Heart left ventricle (tissue), 16 donors: ENCODE results near the gene INHBE. TPM values are rescaled to one million over a fixed set of nuclear protein-coding genes. Genes with fewer than 3 reads are reported as not detected.

Experiments used
- ATAC-seq, 4 donors: fragments of 200-7000 bp; cut with Tn5 transposase; one replicate each; pipeline ENCODE4 v1.9.1; 2020 to 2022; ENCODE audit warnings: moderate library complexity in 4 of 4, mild to moderate bottlenecking in 3 of 4, moderate number of reproducible peaks in 1 of 4
- DNase-seq, 5 donors: peaks; one replicate each; pipeline ENCODE4 v3.0.0-alpha.2; 2020
- H3K27ac ChIP-seq, 12 donors: fragments of 200-600 bp; sonication (generic) in 4 of 12; one replicate each; pipeline versions ENCODE4 v1.5.0 to v1.8.0; 2016 to 2022; ENCODE audit warnings: mild to moderate bottlenecking in 2 of 12
- H3K27me3 ChIP-seq, 9 donors: fragments of 200-600 bp; sonication (generic) in 2 of 9; one replicate each; pipeline versions ENCODE4 v1.5.1 to v1.8.0; 2016 to 2022; ENCODE audit warnings: mild to moderate bottlenecking in 3 of 9
- H3K36me3 ChIP-seq, 9 donors: fragments of 200-600 bp; sonication (generic) in 2 of 9; one replicate each; pipeline versions ENCODE4 v1.5.0 to v1.8.0; 2018 to 2022; ENCODE audit warnings: mild to moderate bottlenecking in 2 of 9
- H3K4me1 ChIP-seq, 12 donors: fragments of 200-600 bp; sonication (generic) in 4 of 12; one replicate each; pipeline versions ENCODE4 v1.5.0 to v1.8.0; 2016 to 2022; ENCODE audit warnings: mild to moderate bottlenecking in 3 of 12
- H3K4me3 ChIP-seq, 12 donors: fragments of 200-600 bp; sonication (generic) in 4 of 12; one replicate each; pipeline versions ENCODE4 v1.5.0 to v1.8.0; 2017 to 2022; ENCODE audit warnings: mild to moderate bottlenecking in 9 of 12, moderate library complexity in 4 of 12
- H3K9me3 ChIP-seq, 12 donors: fragments of 200-600 bp; sonication (generic) in 4 of 12; one replicate each; pipeline versions ENCODE4 v1.5.0 to v1.8.0; 2016 to 2022; ENCODE audit warnings: mild to moderate bottlenecking in 1 of 12
- POLR2A ChIP-seq, 2 donors: fragments of 450-650 bp; IDR thresholded peaks; one replicate each; pipeline ENCODE4 v1.6.1; 2017; ENCODE audit warnings: antibody characterized with exemption in 2 of 2, mild to moderate bottlenecking in 2 of 2, moderate library complexity in 2 of 2
- WGBS, 4 donors: extraction: QIAGEN DNeasy Blood & Tissue Kit in 2 of 4; methylation state at CpG; one replicate each; pipeline versions ENCODE4 v1.1.5 to v1.1.7; 2013 to 2018; 5-methylcytosine and 5-hydroxymethylcytosine counted together
- intact Hi-C, 10 donors: fragments of 100-400 bp; cut with DNase I; formaldehyde crosslinking; loops; one replicate each; pipeline versions ENCODE4 v1.11.1 to v1.14.2; 2022
- polyA plus RNA-seq, 2 donors: library from polyadenylated mRNA; stranded (reverse); fragments of 200-250 nt; gene quantifications; one replicate each; pipeline ENCODE4 v1.2.3, GENCODE V29; 2013
- total RNA-seq, 9 donors: library from RNA; depleted of rRNA in 2 of 9; stranded (reverse); fragments of >200 nt in 2 of 9; fragmentation: NEBNext Ultra II Directional in 3 of 9; extraction: Animal tissue kit (Norgen Biotek cat#: 25700) in 3 of 9; gene quantifications; one replicate each; pipeline versions ENCODE4 v1.1.0 to v1.2.4, GENCODE V29; 2016 to 2023
- TF ChIP-seq, protein P1 (sequence below), 12 donors: fragments of 200-600 bp; sonication (generic) in 4 of 12; IDR thresholded peaks; one replicate each; pipeline versions ENCODE4 v1.5.0 to v1.8.0; 2018 to 2022; ENCODE audit warnings: antibody characterized with exemption in 12 of 12, mild to moderate bottlenecking in 5 of 12
- donor health status: ischemic (EF 13 %, LVEDD 7.1; RV severe dilation, severe dysfunction).
- donor health status: healthy with polysubstance abuse.
- donor health status: DM: no; HTN: yes; CAD: no.
- donor health status: DM: no; HTN: no; CAD: no.
- donor health status: ischemic (EF 25% LVEDD 6.9; RV normal size, moderate dysfunction).
- donor health status: ischemic (EF 25% LVEDD 5.7; RV mildly dilated, moderate dysfunction).
- donor health status: healthy.
- donor health status: DM: yes; HTN: yes; CAD: no.
- donor health status: ischemic (EF 35%, LVEDD 5.7; RV mildly dilated, moderate dysfunction).
- donor health status: nonischemic (EF 11% LVEDD 7.7; RV severe dilation, severe dysfunction).
- donor health status: DM: yes; HTN: yes; CAD: no.
- donor health status: PGD.
- donor health status: ischemic (EF 29% LVEDD 5.4; RV normal size, mild dysfunction).
- donor health status: nonischemic (EF 23%, LVEDD 6.1; RV moderate dilation, normal function).

INHBE gene
- total and polyA plus RNA-seq, 11 donors = 0.03 to 0.64 TPM; not detected in 9

DNA sequence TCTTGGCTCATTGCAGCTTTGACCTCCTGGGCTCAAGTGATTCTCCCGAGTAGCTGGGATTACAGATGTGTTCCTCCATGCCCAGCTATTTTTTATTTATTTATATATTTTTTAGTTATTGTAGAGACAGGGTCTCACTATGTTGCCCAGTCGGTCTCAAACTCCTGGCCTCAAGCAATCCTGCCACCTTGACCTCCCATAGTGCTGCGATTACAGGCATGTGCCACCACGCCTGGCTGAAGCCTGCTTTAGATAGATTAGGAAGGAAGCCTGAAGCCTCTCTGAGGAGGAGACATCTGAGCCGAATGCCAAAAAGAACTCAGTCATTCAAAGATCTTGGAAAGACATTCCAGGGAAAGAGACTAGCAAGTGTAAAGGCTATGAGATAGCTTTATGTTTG lies 10.4 kb upstream of the INHBE start:
- DNase-seq (no peak), ATAC-seq (no peak)
- no peaks in the 10 kb centered on the region for H3K36me3 ChIP-seq
- 74 to 79% (median 77%) methylated on average over 5 of the region's 5 CpGs for WGBS, 4 donors
- TF ChIP-seq POLR2A (IDR thresholded peaks at IDR 0.05) = no peak
- TF ChIP-seq, protein P1, sequence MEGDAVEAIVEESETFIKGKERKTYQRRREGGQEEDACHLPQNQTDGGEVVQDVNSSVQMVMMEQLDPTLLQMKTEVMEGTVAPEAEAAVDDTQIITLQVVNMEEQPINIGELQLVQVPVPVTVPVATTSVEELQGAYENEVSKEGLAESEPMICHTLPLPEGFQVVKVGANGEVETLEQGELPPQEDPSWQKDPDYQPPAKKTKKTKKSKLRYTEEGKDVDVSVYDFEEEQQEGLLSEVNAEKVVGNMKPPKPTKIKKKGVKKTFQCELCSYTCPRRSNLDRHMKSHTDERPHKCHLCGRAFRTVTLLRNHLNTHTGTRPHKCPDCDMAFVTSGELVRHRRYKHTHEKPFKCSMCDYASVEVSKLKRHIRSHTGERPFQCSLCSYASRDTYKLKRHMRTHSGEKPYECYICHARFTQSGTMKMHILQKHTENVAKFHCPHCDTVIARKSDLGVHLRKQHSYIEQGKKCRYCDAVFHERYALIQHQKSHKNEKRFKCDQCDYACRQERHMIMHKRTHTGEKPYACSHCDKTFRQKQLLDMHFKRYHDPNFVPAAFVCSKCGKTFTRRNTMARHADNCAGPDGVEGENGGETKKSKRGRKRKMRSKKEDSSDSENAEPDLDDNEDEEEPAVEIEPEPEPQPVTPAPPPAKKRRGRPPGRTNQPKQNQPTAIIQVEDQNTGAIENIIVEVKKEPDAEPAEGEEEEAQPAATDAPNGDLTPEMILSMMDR (IDR thresholded peaks at IDR 0.05) = no peak
- H3K27ac ChIP-seq = no peak overlapping the region
- no peak overlapping the region for H3K4me3 ChIP-seq
- no peaks in the 10 kb centered on the region for H3K4me1 ChIP-seq
- intact Hi-C loops = no loop called here
- peaks cover 0 to 12% (median 0%) of the 10 kb centered on the region in 12 donors for H3K9me3 ChIP-seq
- H3K27me3 ChIP-seq = no peaks in the 10 kb centered on the region

DNA sequence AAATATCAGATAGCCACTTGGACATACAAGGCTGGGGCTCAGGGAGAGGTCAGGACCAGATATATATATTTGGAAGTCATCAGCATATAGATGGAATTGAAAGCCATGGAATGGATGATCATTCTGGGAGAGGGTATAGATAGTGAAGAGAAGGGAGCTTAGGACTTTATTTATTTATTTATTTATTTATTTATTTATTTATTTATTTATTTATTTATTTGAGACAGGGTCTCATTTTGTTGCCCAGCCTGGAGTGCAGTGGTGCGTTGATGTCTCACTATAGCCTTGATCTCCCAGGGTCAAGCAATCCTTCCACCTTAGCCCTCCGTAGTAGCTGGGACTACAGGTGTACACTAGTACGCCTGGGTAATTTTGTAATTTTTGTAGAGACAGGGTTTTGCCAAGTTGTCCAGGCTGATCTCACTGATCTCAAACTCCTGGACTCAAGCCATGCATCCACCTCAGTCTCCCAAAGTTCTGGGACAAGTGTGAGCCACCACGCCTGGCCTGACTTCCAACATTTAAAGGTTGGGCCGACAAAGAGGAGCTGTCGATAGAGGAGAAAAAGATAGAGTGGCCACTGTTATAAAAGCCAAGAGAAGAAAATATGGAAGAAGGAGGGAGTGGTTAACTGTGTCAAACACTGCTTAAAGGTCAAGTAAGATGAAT lies 8.7 kb upstream of the INHBE start:
- Histone ChIP-seq H3K27me3 (no peaks in the 10 kb centered on the region), H3K9me3 (peaks cover 0 to 8% (median 0%) of the 10 kb centered on the region in 12 donors), H3K27ac (no peak overlapping the region), H3K4me3 (no peak overlapping the region), H3K4me1 (peaks cover 0 to 5% (median 0%) of the 10 kb centered on the region in 12 donors), H3K36me3 (no peaks in the 10 kb centered on the region)
- TF ChIP-seq POLR2A (IDR thresholded peaks at IDR 0.05) = no peak
- TF ChIP-seq, protein P1 (IDR thresholded peaks at IDR 0.05) = no peak
- DNase-seq (no peak), ATAC-seq (no peak)
- intact Hi-C loops = no loop called here
- WGBS, 4 donors = 96 to 98% (median 96%) methylated on average over 6 of the region's 6 CpGs

DNA sequence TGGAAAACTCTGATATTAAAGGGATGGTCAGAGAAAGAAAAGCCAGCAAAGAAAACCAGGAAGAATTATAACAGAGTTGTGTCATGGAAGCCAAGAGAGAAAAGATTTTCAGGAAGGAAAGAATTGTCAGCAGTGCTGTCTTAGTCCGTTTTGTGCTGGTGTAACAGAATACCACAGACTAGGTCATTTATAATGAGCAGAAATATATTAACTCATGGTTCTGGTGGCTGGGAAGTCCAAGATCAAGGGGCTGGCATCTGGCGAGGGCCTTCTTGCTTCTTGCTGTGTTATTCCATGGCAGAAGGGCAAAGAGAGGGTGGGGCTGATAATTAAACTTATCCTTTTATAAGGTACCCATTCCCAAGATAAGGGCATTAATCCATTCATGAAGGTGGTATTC lies 6.4 kb upstream of the INHBE start:
- DNase-seq (no peak), ATAC-seq (no peak)
- Histone ChIP-seq H3K27me3 (no peaks in the 10 kb centered on the region), H3K36me3 (no peaks in the 10 kb centered on the region), H3K9me3 (peaks cover 0 to 5% (median 0%) of the 10 kb centered on the region in 12 donors), H3K4me3 (no peak overlapping the region), H3K27ac (no peak overlapping the region), H3K4me1 (peaks cover 0 to 21% (median 11%) of the 10 kb centered on the region in 12 donors)
- WGBS, 4 donors = 84 to 93% (median 92%) methylated on average over 2 of the region's 2 CpGs
- TF ChIP-seq, protein P1 (IDR thresholded peaks at IDR 0.05) = no peak
- no peak for TF ChIP-seq POLR2A (IDR thresholded peaks at IDR 0.05)
- intact Hi-C loops = no loop called here

DNA sequence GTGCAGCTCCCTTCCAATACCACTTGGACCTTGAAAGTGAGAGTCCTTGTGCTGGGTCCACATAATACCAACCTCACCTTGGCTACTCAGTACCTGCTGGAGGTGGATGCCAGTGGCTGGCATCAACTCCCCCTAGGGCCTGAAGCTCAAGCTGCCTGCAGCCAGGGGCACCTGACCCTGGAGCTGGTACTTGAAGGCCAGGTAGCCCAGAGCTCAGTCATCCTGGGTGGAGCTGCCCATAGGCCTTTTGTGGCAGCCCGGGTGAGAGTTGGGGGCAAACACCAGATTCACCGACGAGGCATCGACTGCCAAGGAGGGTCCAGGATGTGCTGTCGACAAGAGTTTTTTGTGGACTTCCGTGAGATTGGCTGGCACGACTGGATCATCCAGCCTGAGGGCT lies 5.7 kb upstream of the INHBE start:
- Histone ChIP-seq H3K4me1 (peaks cover 0 to 21% (median 11%) of the 10 kb centered on the region in 12 donors), H3K27me3 (no peaks in the 10 kb centered on the region), H3K27ac (no peak overlapping the region), H3K4me3 (no peak overlapping the region), H3K9me3 (peaks cover 0 to 5% (median 0%) of the 10 kb centered on the region in 12 donors), H3K36me3 (no peaks in the 10 kb centered on the region)
- ATAC-seq (no peak), DNase-seq (no peak)
- TF ChIP-seq POLR2A (IDR thresholded peaks at IDR 0.05) = no peak
- TF ChIP-seq, protein P1 (IDR thresholded peaks at IDR 0.05) = no peak
- intact Hi-C loops = no loop called here
- 95 to 100% (median 96%) methylated on average over 2 to 7 of the region's 7 CpGs; no CpG with 5 or more reads in 1 of the 4 donors for WGBS, 4 donors
